Left hindlimb (tissue), 1 donor: ENCODE measurements around the gene NLGN4X.
"Not testable (repeated sequence)": the region's sequence is repeated elsewhere in the genome, so short reads cannot be mapped to it uniquely, and the experiment has no call there.

Experiments
- DNase-seq: peaks from one replicate; pipeline ENCODE4 v3.0.0-alpha.2; 2018

The NLGN4X gene

DNA sequence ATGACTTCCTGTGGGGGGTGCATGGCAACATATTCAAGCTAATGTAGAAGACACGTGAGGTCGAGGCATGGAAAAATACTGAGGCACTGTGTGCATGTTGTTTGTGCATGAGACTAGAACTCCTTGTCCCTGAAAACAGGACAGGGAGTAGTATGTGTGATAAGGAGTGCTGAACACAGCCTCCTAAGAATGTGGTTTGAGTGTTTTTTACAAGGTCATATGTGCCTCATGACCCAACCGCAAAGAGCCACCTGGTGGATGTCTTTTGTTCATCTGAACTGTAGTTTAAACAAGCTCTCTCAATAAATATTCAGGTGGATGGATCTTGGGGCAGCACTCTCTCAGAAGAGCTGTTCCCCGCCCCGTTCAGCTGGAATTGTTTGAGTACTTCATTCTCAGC, 226.6 kb downstream of the NLGN4X start:
- DNase-seq = no peak

DNA sequence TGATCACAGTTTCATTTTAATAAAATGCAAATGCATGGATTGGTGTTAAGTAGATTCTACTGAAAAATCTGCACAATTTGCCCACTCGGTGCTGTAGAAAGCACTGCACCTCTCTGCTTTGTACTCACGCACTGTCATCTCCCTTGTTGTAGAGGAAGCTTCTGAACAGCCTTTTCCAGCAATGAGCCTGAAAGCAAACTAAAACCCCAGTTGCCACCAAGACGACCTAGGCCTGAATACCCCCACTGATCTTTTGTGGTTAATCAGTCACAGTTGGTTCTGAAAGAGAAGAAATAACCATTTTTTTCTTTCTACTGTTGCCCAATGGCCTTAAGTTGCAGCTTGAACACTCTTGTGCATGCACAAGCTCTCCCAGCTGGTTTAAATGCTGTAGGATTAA, 229.8 kb downstream of the NLGN4X start:
- no peak for DNase-seq

- no peak for DNase-seq
Observed at GRCh38 chrX:5998456-5998855, 230.2 kb downstream of the NLGN4X start.

DNA sequence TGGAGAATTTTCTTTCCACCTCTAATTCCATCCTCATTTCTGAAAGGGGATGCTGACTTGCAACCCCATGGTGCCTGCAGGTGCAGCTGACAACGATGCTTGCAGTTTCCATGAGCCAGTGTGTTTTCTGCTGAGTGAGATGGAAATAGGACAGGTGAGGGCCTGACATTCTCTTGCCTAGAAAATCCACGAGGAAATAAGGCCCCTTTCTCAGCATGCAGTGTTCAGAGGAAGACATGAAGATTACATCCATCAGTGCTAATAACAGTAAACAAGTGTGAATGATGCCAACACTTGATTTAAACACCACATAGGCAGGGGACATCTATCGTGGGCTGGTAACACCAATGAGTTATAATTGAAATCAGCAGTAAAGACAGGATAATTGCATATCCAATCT, 237.3 kb downstream of the NLGN4X start:
- DNase-seq = no peak

GRCh38 chrX:5979338-5979737, 249.3 kb downstream of the NLGN4X start:
- no peak for DNase-seq

- no peak for DNase-seq
Observed at GRCh38 chrX:5976332-5976731, 252.3 kb downstream of the NLGN4X start.

DNA sequence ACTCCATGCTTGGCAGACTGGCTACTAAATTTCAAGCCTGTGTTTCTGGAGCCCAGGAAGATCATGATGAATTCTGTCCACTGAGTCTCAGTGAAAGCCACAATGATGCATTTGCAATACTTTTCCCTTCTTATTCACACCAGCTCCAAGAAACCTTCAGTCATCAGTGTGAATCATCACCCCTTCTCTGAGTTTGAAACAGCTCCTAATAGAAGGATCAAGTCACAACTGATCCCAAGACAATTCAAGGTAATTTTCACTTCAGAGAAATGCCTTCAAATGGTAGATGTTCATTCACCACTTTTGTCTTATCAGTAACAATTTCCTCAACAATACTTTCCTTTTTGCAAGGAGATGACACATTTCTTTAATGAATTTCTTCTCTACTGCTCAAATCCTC, 257.4 kb downstream of the NLGN4X start:
- DNase-seq = no peak

- no peak for DNase-seq
Observed at GRCh38 chrX:5965406-5965805, 263.3 kb downstream of the NLGN4X start.

DNA sequence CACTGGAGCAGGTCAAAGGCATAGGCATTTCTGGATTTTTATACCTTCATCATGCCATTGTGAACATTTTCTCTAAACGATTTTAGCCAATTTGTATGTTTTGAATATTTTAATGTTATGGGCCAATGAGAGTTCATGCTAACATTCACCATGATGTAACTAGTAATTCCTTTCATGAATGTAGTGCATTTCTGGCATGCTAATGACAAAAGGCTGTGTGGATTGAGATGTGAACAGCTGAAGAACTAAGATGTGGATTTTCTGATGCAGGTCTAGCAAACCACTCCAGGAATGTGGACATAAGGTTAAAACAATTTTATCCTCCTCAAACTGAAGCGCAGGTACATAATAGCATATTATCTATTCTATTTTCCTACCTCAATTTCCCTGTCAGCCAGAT, 269.4 kb downstream of the NLGN4X start:
- DNase-seq = no peak

DNA sequence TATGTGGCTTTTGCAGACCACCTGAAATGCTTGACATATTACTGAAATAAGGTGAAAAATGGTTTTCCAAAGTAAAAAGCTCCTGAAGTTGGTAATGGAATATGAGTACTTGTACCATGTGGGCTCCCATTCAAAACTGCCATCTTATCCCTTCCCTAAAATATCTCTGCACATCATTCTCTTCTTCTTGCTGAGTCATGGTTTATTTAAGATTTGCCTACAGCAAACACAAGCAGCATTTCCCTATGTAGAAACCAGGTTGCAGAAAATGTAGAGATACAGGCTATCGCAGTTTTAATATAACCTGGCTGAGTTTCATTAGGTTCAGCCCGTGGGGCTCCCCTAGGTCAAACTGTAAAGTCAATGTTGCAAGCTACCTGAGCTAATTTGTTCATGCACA, 270.1 kb downstream of the NLGN4X start:
- no peak for DNase-seq

DNA sequence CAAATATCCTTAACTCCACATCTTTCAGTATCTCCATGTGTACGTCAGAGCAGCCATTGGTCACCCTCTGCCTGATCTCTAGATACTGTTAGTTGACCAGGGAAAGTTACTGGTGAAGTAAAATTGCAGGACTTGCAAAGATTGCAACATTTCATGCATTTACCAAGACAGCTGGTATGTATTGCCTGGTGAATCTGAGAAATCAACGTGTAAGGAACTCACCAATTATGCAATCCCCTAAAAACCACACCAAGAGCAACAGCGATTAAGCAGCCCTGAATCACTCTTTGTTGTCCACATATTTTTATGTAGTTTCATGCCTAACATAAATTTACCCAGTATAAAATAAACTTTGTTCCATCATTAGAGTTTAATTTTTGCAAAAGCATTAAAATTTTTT, 271.2 kb downstream of the NLGN4X start:
- no peak for DNase-seq

DNA sequence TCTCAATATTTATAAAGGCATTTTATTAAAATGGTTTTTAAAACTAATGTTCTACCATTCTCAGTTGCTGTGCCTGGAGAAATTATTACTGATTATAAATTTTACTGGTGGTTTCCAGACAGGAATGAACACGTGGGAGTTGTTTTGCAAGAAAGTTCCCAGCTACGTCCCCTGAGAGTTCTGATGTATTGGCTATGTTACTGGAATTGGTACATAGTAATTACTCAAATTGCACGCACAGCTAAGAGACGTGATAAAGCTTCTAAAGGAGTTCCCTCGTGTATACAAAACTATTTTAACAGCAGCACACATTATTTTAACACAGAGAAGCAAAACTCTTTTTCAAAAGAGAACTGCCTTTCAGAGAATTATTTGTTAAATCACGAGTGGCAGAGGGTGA, 292.2 kb downstream of the NLGN4X start:
- DNase-seq = no peak

- DNase-seq = no peak
Observed at GRCh38 chrX:5928224-5928623, 300.4 kb downstream of the NLGN4X start.

DNA sequence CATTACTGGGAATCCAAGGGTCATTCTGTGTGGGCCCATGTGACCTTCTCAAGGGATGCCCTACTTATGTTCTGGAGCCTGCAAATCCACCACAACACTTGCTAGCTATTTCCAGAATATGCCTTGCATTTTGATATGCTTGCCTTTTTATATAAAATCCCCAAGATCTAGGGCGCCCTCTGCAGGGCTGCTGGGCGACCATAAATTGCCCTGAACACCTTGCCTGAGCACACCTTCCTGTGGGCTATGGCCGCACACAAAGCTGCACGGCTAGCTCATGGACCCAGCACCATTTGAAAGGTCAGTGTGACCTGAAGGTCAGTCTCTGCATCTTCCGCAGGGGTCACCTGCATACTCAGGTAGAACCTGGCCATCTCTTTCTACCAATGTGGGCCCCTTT, 311.7 kb downstream of the NLGN4X start:
- DNase-seq = no peak

DNA sequence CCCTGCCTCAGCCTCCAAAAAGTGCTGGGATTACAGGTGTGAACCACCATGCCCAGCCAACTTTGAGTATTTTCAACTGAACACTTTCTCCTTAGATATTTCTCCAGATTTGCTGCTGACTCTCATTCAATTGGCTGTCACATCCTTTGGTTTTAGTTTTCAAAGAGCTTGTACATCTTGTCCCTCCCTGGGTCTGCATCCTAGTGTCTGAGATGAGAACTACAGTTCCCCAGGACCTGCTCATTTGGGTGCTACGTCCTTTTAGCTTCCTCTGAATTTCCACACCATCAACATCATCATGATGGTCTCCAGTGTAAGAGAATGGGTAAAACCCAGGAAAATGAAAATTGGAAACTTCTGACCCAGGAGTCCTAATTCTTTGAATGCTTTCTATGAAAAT, 312.9 kb downstream of the NLGN4X start:
- no peak for DNase-seq

DNA sequence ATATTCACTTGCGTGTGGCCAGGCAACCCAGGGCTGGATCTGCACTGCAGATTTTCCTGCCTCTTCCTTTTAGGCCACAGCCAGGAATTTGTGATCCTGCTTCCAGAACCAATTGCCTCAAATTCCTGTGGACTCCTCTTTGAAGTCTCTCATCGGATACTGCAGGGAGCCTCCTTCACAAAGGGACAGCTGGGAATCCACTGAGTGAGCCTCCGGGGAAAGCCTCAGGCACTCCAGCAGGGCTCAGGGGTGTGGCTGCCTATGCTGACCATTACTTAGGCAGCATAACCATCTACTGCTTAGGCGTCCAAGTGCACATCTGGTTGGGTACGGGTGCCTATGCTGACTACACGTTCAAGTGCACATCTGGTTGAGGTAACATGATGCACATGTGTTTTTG, 321.5 kb downstream of the NLGN4X start:
- no peak for DNase-seq

DNA sequence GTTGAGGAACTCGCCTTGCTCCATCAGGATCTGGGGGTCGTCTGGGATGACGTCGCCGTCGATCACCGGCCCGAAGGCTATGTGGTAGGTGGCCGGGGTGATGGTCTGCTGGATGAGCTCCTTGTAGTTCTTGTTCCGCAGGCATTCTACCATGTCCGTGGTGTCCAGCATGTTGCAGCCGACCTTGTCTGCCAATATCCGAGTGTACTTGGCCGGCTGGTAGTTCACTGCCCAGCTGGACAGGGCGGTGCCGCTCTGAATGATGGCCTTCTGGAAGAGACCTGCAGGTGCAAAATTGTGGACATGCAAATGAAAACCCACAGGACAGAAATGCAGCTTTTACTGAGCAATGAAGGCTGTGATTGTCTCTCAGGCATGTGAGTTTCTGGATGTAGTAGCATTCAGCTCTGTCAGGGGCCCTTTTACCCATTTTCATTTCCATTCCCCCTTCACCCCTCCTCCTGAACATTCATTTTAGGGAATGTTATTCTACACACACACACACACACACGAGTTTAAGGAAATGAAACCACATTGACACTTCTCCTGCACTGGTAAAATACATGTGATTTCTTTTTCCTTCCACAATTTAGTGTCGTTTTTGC, 325.0 kb downstream of the NLGN4X start:
- DNase-seq = not testable (repeated sequence)

GRCh38 chrX:5898463-5898862, 330.2 kb downstream of the NLGN4X start:
- no peak for DNase-seq

DNA sequence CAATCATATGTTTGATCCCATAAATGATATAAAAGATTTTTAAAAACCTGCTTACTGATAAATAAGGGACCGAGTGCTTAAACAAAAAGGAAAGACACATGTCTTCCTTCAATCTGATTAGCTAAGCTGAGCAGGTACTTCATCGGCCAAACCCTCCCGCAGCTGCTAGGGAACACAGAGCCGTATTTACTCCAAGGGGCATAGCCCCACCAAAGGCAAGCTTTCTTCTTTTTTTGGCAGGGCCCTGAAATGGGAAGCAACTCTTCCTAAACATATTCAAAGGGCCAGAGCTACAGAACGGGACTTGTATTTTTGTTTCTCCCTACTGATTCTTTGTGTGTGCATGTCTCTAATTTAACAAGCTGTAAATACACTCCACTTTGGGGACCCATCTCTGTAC, 337.3 kb downstream of the NLGN4X start:
- DNase-seq = no peak

- no peak for DNase-seq
Observed at GRCh38 chrX:5876984-5877596, 351.6 kb downstream of the NLGN4X start.

GRCh38 chrX:5870238-5870637, 358.4 kb downstream of the NLGN4X start:
- DNase-seq = no peak

DNA sequence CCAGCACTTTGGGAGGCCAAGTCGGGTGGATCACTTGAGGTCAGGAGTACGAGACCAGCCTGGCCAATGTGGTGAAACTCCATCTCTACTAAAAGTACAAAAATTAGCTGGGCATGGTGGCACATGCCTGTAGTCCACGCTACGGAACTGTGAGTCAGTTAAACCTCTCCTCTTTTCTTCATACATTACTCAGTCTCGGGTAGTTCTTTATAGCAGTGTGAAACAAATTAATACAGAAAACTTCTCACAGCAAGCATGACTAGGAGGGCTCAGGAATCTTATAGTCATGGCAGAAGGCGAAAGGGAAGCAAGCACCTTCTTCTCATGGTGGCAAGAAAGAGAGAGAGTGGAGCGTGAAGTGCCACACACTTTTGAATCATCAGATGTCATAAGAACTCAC, 358.9 kb downstream of the NLGN4X start:
- DNase-seq = no peak

DNA sequence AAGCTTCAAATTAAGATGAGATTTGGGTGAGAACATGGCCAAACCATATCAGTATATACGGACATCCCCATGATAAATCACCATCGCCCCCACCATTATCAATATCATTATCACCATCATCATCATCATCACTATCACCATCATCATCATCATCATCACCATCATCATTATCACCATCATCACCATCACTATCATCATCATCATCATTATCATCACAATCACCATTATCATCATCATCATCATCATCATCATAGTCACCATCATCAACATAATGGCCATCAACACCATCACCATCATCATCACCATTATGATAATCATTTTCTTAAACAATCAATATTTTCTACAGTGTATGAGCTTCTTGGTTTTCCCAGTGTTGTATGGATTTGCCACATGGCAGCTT, 360.9 kb downstream of the NLGN4X start:
- DNase-seq = no peak

GRCh38 chrX:5857232-5857631, 371.4 kb downstream of the NLGN4X start:
- no peak for DNase-seq

GRCh38 chrX:5852941-5853340, 375.7 kb downstream of the NLGN4X start:
- no peak for DNase-seq
